ENCODE measurements around the gene ASXL2.
A peak's percentile ranks its signal among the peaks of the same experiment; 100 is the strongest.
"Not testable (repeated sequence)": the region's sequence is repeated elsewhere in the genome, so short reads cannot be mapped to it uniquely, and the experiment has no call there.

Gene ASXL2

GRCh38 chr2:25887624-25888242 lies 9.4 kb upstream of the ASXL2 start:
- no peak for DNase-seq

GRCh38 chr2:25885933-25886332 lies 7.6 kb upstream of the ASXL2 start:
- DNase-seq, result no peak

GRCh38 chr2:25881764-25882163 lies 3.5 kb upstream of the ASXL2 start:
- DNase-seq, result no peak

GRCh38 chr2:25879133-25879730 lies 945 bp upstream of the ASXL2 start:
- DNase-seq, result no peak

GRCh38 chr2:25877431-25878360 lies 591 bp downstream of the ASXL2 start:
- DNase-seq, result peak; percentile 53

GRCh38 chr2:25872134-25872533 lies 6.2 kb downstream of the ASXL2 start:
- DNase-seq, result no peak

- no peak for DNase-seq
Measured at GRCh38 chr2:25867396-25868003, 10.8 kb downstream of the ASXL2 start.

- no peak for DNase-seq
Measured at GRCh38 chr2:25856377-25856776, 21.9 kb downstream of the ASXL2 start.

GRCh38 chr2:25855065-25855464 lies 23.2 kb downstream of the ASXL2 start:
- DNase-seq, result no peak

GRCh38 chr2:25854613-25855012 lies 23.7 kb downstream of the ASXL2 start:
- no peak for DNase-seq

- no peak for DNase-seq
Measured at GRCh38 chr2:25853038-25853638, 25.1 kb downstream of the ASXL2 start.

- DNase-seq, result no peak
Measured at GRCh38 chr2:25851740-25852503, 26.4 kb downstream of the ASXL2 start.

GRCh38 chr2:25850400-25850799 lies 27.9 kb downstream of the ASXL2 start:
- not testable (repeated sequence) for DNase-seq

GRCh38 chr2:25849350-25849749 lies 28.9 kb downstream of the ASXL2 start:
- DNase-seq, result not testable (repeated sequence)

- DNase-seq, result no peak
Measured at GRCh38 chr2:25845843-25846505, 32.3 kb downstream of the ASXL2 start.

GRCh38 chr2:25844089-25844488 lies 34.2 kb downstream of the ASXL2 start:
- DNase-seq, result no peak

- no peak for DNase-seq
Measured at GRCh38 chr2:25842155-25842554, 36.1 kb downstream of the ASXL2 start.

- DNase-seq, result no peak
Measured at GRCh38 chr2:25838152-25838756, 40.0 kb downstream of the ASXL2 start.

GRCh38 chr2:25835906-25836305 lies 42.4 kb downstream of the ASXL2 start:
- no peak for DNase-seq

GRCh38 chr2:25833566-25833965 lies 44.7 kb downstream of the ASXL2 start:
- no peak for DNase-seq

- DNase-seq, result no peak
Measured at GRCh38 chr2:25832897-25833296, 45.4 kb downstream of the ASXL2 start.
